Gastroesophageal sphincter (tissue), 4 donors: ENCODE measurements around the gene GPC1. TPM values are rescaled to one million over a fixed set of nuclear protein-coding genes. Genes with fewer than 3 reads are reported as not detected.

Source experiments
- ATAC-seq: fragments of 150-250 bp; one replicate; pipeline ENCODE4 v1.9.1; 2016; ENCODE audit warnings: mild to moderate bottlenecking, moderate library complexity
- H3K27ac ChIP-seq, 4 donors: fragments of 200-600 bp; sonication (generic) in 3 of 4; 1 replicate in 3 of 4; 2 replicates in 1 of 4; pipeline ENCODE4 v1.5.1; 2016 to 2019
- H3K27me3 ChIP-seq: fragments of 200-600 bp; sonication (generic); one replicate; pipeline ENCODE4 v1.5.1; 2019
- H3K36me3 ChIP-seq, 2 donors: fragments of 200-600 bp; sonication (generic); one replicate each; pipeline ENCODE4 v1.5.1; 2019; ENCODE audit warnings: control low read depth in 1 of 2
- H3K4me1 ChIP-seq, 3 donors: fragments of 200-600 bp; sonication (generic); 1 replicate in 2 of 3; 2 replicates in 1 of 3; pipeline ENCODE4 v1.5.1; 2016 to 2019; ENCODE audit warnings: control low read depth in 2 of 3
- H3K4me3 ChIP-seq, 2 donors: fragments of 200-600 bp; sonication (generic); one replicate each; pipeline ENCODE4 v1.5.1; 2019; ENCODE audit warnings: mild to moderate bottlenecking in 1 of 2, moderate library complexity in 1 of 2
- H3K9me3 ChIP-seq, 3 donors: fragments of 200-600 bp; sonication (generic); one replicate each; pipeline ENCODE4 v1.5.1; 2017 to 2019; ENCODE audit warnings: control low read depth in 2 of 3
- CTCF ChIP-seq, 4 experiments: fragments of 200-600 bp in 2 of 4; fragments of 450-650 bp in 2 of 4; sonication (generic) in 1 of 4; IDR thresholded peaks; one replicate each; pipeline ENCODE4 v1.5.1; 2017 to 2019; ENCODE audit warnings: antibody characterized with exemption in 4 of 4, mild to moderate bottlenecking in 2 of 4, moderate library complexity in 2 of 4
- EP300 ChIP-seq: sonication (generic); formaldehyde crosslinking; IDR thresholded peaks from one replicate; pipeline ENCODE4 v1.6.1; 2017; ENCODE audit warnings: antibody characterized with exemption, mild to moderate bottlenecking
- POLR2A ChIP-seq, 2 donors: fragments of 450-650 bp; IDR thresholded peaks; one replicate each; pipeline ENCODE4 v1.6.1; 2017; ENCODE audit warnings: antibody characterized with exemption in 2 of 2, mild to moderate bottlenecking in 2 of 2, moderate library complexity in 1 of 2
- POLR2AphosphoS5 ChIP-seq: sonication (generic); formaldehyde crosslinking; IDR thresholded peaks from one replicate; pipeline ENCODE4 v1.6.1; 2017; ENCODE audit warnings: antibody characterized with exemption
- WGBS, 2 donors: methylation state at CpG; one replicate each; pipeline ENCODE4 v1.1.5; 2018; ENCODE audit warnings: low coverage in 1 of 2; 5-methylcytosine and 5-hydroxymethylcytosine counted together
- total RNA-seq, 4 donors: library from RNA; depleted of rRNA; stranded (reverse); fragments of >200 nt; gene quantifications; one replicate each; pipeline ENCODE4 v1.1.0, GENCODE V29; 2016

Gene GPC1
- total RNA-seq, 4 donors from 2014 or later: 22.5 to 73.9 (median 43.3) TPM

GRCh38 chr2:240469740-240470139, 34.3 kb downstream of the GPC1 start:
- Histone ChIP-seq H3K4me1 (no peaks in the 10 kb centered on the region), H3K27me3 (peaks cover 3% of the 10 kb centered on the region), H3K27ac (no peak overlapping the region), H3K4me3 (no peak overlapping the region), H3K36me3 (peaks cover 0 to 24% of the 10 kb centered on the region in 2 donors), H3K9me3 (peaks cover 0 to 25% (median 0%) of the 10 kb centered on the region in 3 donors)
- WGBS, 2 donors: 78 to 85% methylated on average over 4 to 6 of the region's 6 CpGs
- TF ChIP-seq CTCF (IDR thresholded peaks at IDR 0.05): no peak
- TF ChIP-seq EP300: no peak
- TF ChIP-seq POLR2AphosphoS5: peak; percentile 26
- no peak for TF ChIP-seq POLR2A (IDR thresholded peaks at IDR 0.05)
- no peak for ATAC-seq

DNA sequence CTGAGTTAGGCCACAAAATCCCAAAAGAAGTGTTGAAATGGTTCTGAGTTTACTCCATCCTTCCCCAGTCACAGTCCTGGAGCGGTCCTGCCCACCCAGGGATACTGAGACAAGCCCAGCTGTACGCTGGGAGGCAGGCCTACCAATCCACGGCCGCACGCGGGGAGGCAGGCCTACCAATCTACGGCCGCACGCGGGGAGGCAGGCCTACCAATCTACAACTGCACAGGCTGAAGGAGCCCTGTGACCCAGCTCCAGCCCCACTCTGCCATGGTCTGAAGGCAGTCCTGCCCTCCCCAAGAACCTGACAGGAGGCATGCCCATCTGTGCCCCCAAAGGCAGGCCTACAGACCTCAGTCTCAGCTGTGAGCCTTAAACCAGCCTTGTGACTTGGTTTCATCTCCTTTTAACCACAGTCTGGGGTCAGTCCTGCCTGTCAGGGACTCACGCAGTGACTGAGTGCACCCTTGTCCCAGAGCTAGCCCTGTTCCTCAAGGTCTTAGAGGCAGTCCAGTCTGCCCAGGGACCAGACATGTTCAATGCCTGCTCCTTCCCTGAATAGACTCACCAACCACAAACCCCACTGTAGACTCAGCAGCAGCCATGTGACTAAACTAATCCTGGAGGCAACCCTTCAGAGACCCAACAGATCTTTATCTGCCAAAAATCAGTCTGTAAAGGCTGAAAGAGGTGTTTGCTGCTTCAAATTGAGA, 36.8 kb downstream of the GPC1 start:
- no CpG with 5 or more reads among the region's 11 CpGs for WGBS, 2 donors
- Histone ChIP-seq H3K36me3 (peaks cover 0 to 3% of the 10 kb centered on the region in 2 donors), H3K4me3 (no peak overlapping the region), H3K27me3 (peaks cover 3% of the 10 kb centered on the region), H3K9me3 (peaks cover 0 to 38% (median 0%) of the 10 kb centered on the region in 3 donors), H3K27ac (no peak overlapping the region), H3K4me1 (no peaks in the 10 kb centered on the region)
- no peak for ATAC-seq
- TF ChIP-seq EP300: no peak

GRCh38 chr2:240473211-240473610, 37.7 kb downstream of the GPC1 start:
- Histone ChIP-seq H3K4me3 (no peak overlapping the region), H3K4me1 (no peaks in the 10 kb centered on the region), H3K27ac (no peak overlapping the region), H3K36me3 (peaks cover 0 to 3% of the 10 kb centered on the region in 2 donors), H3K9me3 (peaks cover 0 to 38% (median 0%) of the 10 kb centered on the region in 3 donors), H3K27me3 (peaks cover 3% of the 10 kb centered on the region)
- WGBS, 2 donors: 96 to 100% methylated on average over 1 to 4 of the region's 4 CpGs
- no peak for ATAC-seq
- no peak for TF ChIP-seq EP300
- TF ChIP-seq POLR2AphosphoS5: no peak
- TF ChIP-seq POLR2A (IDR thresholded peaks at IDR 0.05): no peak
- TF ChIP-seq CTCF (IDR thresholded peaks at IDR 0.05): no peak

GRCh38 chr2:240477916-240478315, 42.5 kb downstream of the GPC1 start:
- no peak overlapping the region for H3K4me3 ChIP-seq
- no peaks in the 10 kb centered on the region for H3K4me1 ChIP-seq
- WGBS, 2 donors: 84 to 85% methylated on average over 11 to 13 of the region's 13 CpGs
- H3K36me3 ChIP-seq: no peaks in the 10 kb centered on the region
- ATAC-seq: no peak
- no peak for TF ChIP-seq POLR2AphosphoS5
- TF ChIP-seq EP300: no peak
- TF ChIP-seq CTCF (IDR thresholded peaks at IDR 0.05): no peak
- TF ChIP-seq POLR2A (IDR thresholded peaks at IDR 0.05): no peak
- H3K27me3 ChIP-seq: no peaks in the 10 kb centered on the region
- H3K27ac ChIP-seq: no peak overlapping the region
- peaks cover 0 to 28% (median 0%) of the 10 kb centered on the region in 3 donors for H3K9me3 ChIP-seq

- WGBS, 2 donors: 77 to 90% methylated on average over 8 to 11 of the region's 21 CpGs
- no peak for ATAC-seq
Observed at GRCh38 chr2:240478346-240479110, 43.1 kb downstream of the GPC1 start.

More at GRCh38 chr2:240478346-240479110, 43.1 kb downstream of the GPC1 start:
- no peaks in the 10 kb centered on the region for H3K36me3 ChIP-seq
- TF ChIP-seq POLR2A (IDR thresholded peaks at IDR 0.05) (no peak), CTCF (IDR thresholded peaks at IDR 0.05) (no peak), POLR2AphosphoS5 (no peak), EP300 (no peak)
- H3K27me3 ChIP-seq: no peaks in the 10 kb centered on the region
- no peak overlapping the region for H3K27ac ChIP-seq
- no peaks in the 10 kb centered on the region for H3K4me1 ChIP-seq
- H3K4me3 ChIP-seq: no peak overlapping the region
- H3K9me3 ChIP-seq: peaks cover 0 to 24% (median 0%) of the 10 kb centered on the region in 3 donors
